Testis (tissue), 3 donors: ENCODE measurements around the gene MED27. TPM values are rescaled to one million over a fixed set of nuclear protein-coding genes. Genes with fewer than 3 reads are reported as not detected.

Source experiments
- DNase-seq: peaks from one replicate; pipeline ENCODE4 v3.0.0-alpha.2; 2019
- H3K27ac ChIP-seq, 2 donors: fragments of 200-600 bp; sonication (generic); one replicate each; pipeline ENCODE4 v1.5.1; 2019
- H3K27me3 ChIP-seq: fragments of 200-600 bp; sonication (generic); one replicate; pipeline ENCODE4 v1.5.1; 2019
- H3K36me3 ChIP-seq: fragments of 200-600 bp; sonication (generic); one replicate; pipeline ENCODE4 v1.5.1; 2017; ENCODE audit warnings: low read depth; ENCODE audit errors: missing control alignments
- H3K4me1 ChIP-seq: fragments of 200-600 bp; sonication (generic); one replicate; pipeline ENCODE4 v1.5.1; 2019
- H3K4me3 ChIP-seq, 2 donors: fragments of 200-600 bp; sonication (generic); one replicate each; pipeline ENCODE4 v1.5.1; 2017 to 2019
- H3K9me3 ChIP-seq: fragments of 200-600 bp; sonication (generic); one replicate; pipeline ENCODE4 v1.5.1; 2017
- CTCF ChIP-seq, 3 experiments: fragments of 450-650 bp in 2 of 3; fragments of 200-600 bp in 1 of 3; sonication (generic) in 1 of 3; IDR thresholded peaks; one replicate each; pipeline ENCODE4 v1.5.1; 2016 to 2019; ENCODE audit warnings: antibody characterized with exemption in 3 of 3, mild to moderate bottlenecking in 2 of 3, moderate library complexity in 1 of 3
- POLR2A ChIP-seq: fragments of 450-650 bp; IDR thresholded peaks from one replicate; pipeline ENCODE4 v1.6.1; 2017; ENCODE audit warnings: antibody characterized with exemption, mild to moderate bottlenecking, moderate library complexity
- WGBS, 2 donors: methylation state at CpG; one replicate each; pipeline ENCODE4 v1.1.5; 2018; 5-methylcytosine and 5-hydroxymethylcytosine counted together
- intact Hi-C: fragments of 100-400 bp; cut with DNase I; formaldehyde crosslinking; loops from one replicate; pipeline ENCODE4 v1.15.1; 2023; ENCODE audit warnings: low total_unique reads
- polyA plus RNA-seq: library from polyadenylated mRNA; stranded (reverse); fragments of 350-450 nt; fragmentation: Illumina TruSeq; extraction: RNeasy Lipid Tissue Mini Kit (QIAGEN cat#74804); gene quantifications from one replicate; pipeline ENCODE4 v1.2.3, GENCODE V29; 2014; ENCODE audit warnings: low read depth, low replicate concordance; ENCODE audit not compliant: insufficient read depth
- total RNA-seq, 2 donors: library from RNA; depleted of rRNA; stranded (reverse); fragments of >200 nt; gene quantifications; one replicate each; pipeline ENCODE4 v1.2.3, GENCODE V29; 2016

MED27 gene
- total and polyA plus RNA-seq, 3 donors from 2014 or later, result 30.7 to 45.0 (median 33.7) TPM

GRCh38 chr9:131812116-131812790 lies 267.4 kb downstream of the MED27 start:
- 84 to 92% methylated on average over 20 to 23 of the region's 23 CpGs for WGBS, 2 donors
- H3K27me3 ChIP-seq, result no peaks in the 10 kb centered on the region

GRCh38 chr9:131811405-131811804 lies 268.3 kb downstream of the MED27 start:
- intact Hi-C loops, result no loop called here
- Histone ChIP-seq H3K4me3 (no peak overlapping the region), H3K4me1 (no peaks in the 10 kb centered on the region), H3K27me3 (no peaks in the 10 kb centered on the region), H3K36me3 (no peaks in the 10 kb centered on the region), H3K9me3 (no peaks in the 10 kb centered on the region), H3K27ac (no peak overlapping the region)
- 85 to 88% methylated on average over 11 of the region's 11 CpGs for WGBS, 2 donors
- DNase-seq, result no peak
- TF ChIP-seq POLR2A, result no peak
- TF ChIP-seq CTCF (IDR thresholded peaks at IDR 0.05), result no peak

More at GRCh38 chr9:131812116-131812790, 267.4 kb downstream of the MED27 start:
- no peak for TF ChIP-seq CTCF (IDR thresholded peaks at IDR 0.05)
- no peak for TF ChIP-seq POLR2A
- H3K4me3 ChIP-seq, result no peak overlapping the region
- intact Hi-C loops, result no loop called here
- H3K4me1 ChIP-seq, result no peaks in the 10 kb centered on the region
- H3K27ac ChIP-seq, result no peak overlapping the region
- no peaks in the 10 kb centered on the region for H3K36me3 ChIP-seq
- no peaks in the 10 kb centered on the region for H3K9me3 ChIP-seq
- no peak for DNase-seq

GRCh38 chr9:131810351-131811170 lies 269.1 kb downstream of the MED27 start:
- DNase-seq, result no peak
- no peak for TF ChIP-seq CTCF (IDR thresholded peaks at IDR 0.05)
- TF ChIP-seq POLR2A, result no peak
- Histone ChIP-seq H3K4me1 (no peaks in the 10 kb centered on the region), H3K4me3 (no peak overlapping the region), H3K36me3 (no peaks in the 10 kb centered on the region), H3K9me3 (no peaks in the 10 kb centered on the region), H3K27ac (no peak overlapping the region), H3K27me3 (no peaks in the 10 kb centered on the region)
- intact Hi-C loops, result no loop called here
- 86 to 88% methylated on average over 11 to 23 of the region's 23 CpGs for WGBS, 2 donors

Other genes with a start within 250 kb of the MED27 start
- 10 to 100 TPM; 23.7 to 29.0 TPM for gene NTNG2, start 82.2 kb upstream of the MED27 start, total RNA-seq
- gene NTNG2, start 82.2 kb upstream of the MED27 start, polyA plus RNA-seq, result 3.3 TPM